Psoas muscle (tissue), 8 donors: ENCODE data around the gene TH. TPM values are rescaled to one million over a fixed set of nuclear protein-coding genes. Genes with fewer than 3 reads are reported as not detected.

ENCODE experiments used
- ATAC-seq, 4 donors: fragments of 200-7000 bp; cut with Tn5 transposase; one replicate each; pipeline ENCODE4 v1.9.1; 2020; ENCODE audit warnings: moderate library complexity in 3 of 4, mild to moderate bottlenecking in 2 of 4
- DNase-seq, 2 donors: peaks; one replicate each; pipeline ENCODE4 v3.0.0-alpha.2; 2020
- H3K27ac ChIP-seq: fragments of 200-600 bp; one replicate; pipeline ENCODE4 v1.8.0; 2022
- H3K27me3 ChIP-seq, 3 donors: fragments of 200-600 bp in 1 of 3; one replicate each; pipeline versions ENCODE4 v1.6.1 to v1.8.0; 2013 to 2022; ENCODE audit warnings: low read length in 2 of 3, mild to moderate bottlenecking in 2 of 3, moderate library complexity in 1 of 3; ENCODE audit not compliant: insufficient read depth in 3 of 3
- H3K36me3 ChIP-seq, 2 donors: fragments of 200-600 bp in 1 of 2; one replicate each; pipeline versions ENCODE4 v1.6.1 to v1.8.0; 2013 to 2022; ENCODE audit warnings: low read depth in 1 of 2, mild to moderate bottlenecking in 1 of 2, moderate library complexity in 1 of 2; ENCODE audit not compliant: insufficient read depth in 1 of 2
- H3K4me1 ChIP-seq: fragments of 200-600 bp; one replicate; pipeline ENCODE4 v1.8.0; 2022
- H3K4me3 ChIP-seq: fragments of 200-600 bp; one replicate; pipeline ENCODE4 v1.8.0; 2022; ENCODE audit warnings: mild to moderate bottlenecking
- H3K9me3 ChIP-seq: fragments of 200-600 bp; one replicate; pipeline ENCODE4 v1.8.0; 2022
- WGBS, 3 donors: extraction: QIAGEN DNeasy Blood & Tissue Kit; methylation state at CpG; one replicate each; pipeline versions ENCODE4 v1.1.6 to v1.1.7; 2013; 5-methylcytosine and 5-hydroxymethylcytosine counted together
- intact Hi-C, 2 donors: fragments of 100-400 bp; cut with DNase I; formaldehyde crosslinking; loops; one replicate each; pipeline versions ENCODE4 v1.11.0 to v1.14.2; 2022
- polyA plus RNA-seq, 3 donors: library from polyadenylated mRNA; stranded (reverse); fragments of 200-250 nt; gene quantifications; one replicate each; pipeline ENCODE4 v1.2.3, GENCODE V29; 2013
- total RNA-seq, 4 donors: library from RNA; stranded (reverse); fragmentation: NEBNext Ultra II Directional in 2 of 4; extraction: Animal tissue kit (Norgen Biotek cat#: 25700) in 2 of 4; gene quantifications; one replicate each; pipeline versions ENCODE4 v1.2.1 to v1.2.4, GENCODE V29; 2021 to 2023
- TF ChIP-seq, protein P1 (sequence below): fragments of 200-600 bp; IDR thresholded peaks from one replicate; pipeline ENCODE4 v1.8.0; 2022; ENCODE audit warnings: antibody characterized with exemption
- donor health status: healthy with polysubstance abuse.
- donor health status: DM: no; HTN: no; CAD: no; lungs with moderate emphysema.
- donor health status: Bipolar disorder and iron deficiency.
- donor health status: healthy.
- donor health status: DM: yes; HTN: yes; CAD: no.
- donor health status: DM: no; HTN: no; CAD: no.
- donor health status: DM: no; HTN: no; CAD: no.
- donor health status: DM: yes; HTN: yes; CAD: no.

TH gene
- total and polyA plus RNA-seq, 7 donors: 0.16 to 0.34 TPM; not detected in 5

DNA sequence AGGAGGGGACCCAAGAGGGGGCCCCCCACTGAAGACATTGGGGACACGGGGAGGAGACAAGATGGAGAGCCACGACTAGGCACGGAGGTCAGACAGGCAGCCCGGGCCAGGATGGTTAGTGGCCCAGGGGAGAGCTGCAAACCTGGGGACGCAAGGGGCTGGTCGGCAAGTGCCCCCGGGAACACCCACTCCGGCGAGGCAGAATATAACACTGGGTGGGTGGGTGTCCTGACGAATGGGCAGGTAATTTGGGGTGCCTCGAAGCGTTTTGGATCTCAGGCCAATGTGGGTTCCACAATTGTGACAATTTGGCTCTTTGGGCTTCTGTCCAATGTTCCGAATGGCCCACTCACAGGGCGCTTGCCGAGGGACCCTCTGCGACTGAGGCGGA lies 42.3 kb downstream of the TH start:
- Histone ChIP-seq H3K4me3 (no peak overlapping the region), H3K9me3 (no peaks in the 10 kb centered on the region), H3K27ac (no peak overlapping the region), H3K36me3 (no peaks in the 10 kb centered on the region), H3K4me1 (no peaks in the 10 kb centered on the region), H3K27me3 (peaks cover 0 to 25% (median 6%) of the 10 kb centered on the region in 3 donors)
- TF ChIP-seq, protein P1, sequence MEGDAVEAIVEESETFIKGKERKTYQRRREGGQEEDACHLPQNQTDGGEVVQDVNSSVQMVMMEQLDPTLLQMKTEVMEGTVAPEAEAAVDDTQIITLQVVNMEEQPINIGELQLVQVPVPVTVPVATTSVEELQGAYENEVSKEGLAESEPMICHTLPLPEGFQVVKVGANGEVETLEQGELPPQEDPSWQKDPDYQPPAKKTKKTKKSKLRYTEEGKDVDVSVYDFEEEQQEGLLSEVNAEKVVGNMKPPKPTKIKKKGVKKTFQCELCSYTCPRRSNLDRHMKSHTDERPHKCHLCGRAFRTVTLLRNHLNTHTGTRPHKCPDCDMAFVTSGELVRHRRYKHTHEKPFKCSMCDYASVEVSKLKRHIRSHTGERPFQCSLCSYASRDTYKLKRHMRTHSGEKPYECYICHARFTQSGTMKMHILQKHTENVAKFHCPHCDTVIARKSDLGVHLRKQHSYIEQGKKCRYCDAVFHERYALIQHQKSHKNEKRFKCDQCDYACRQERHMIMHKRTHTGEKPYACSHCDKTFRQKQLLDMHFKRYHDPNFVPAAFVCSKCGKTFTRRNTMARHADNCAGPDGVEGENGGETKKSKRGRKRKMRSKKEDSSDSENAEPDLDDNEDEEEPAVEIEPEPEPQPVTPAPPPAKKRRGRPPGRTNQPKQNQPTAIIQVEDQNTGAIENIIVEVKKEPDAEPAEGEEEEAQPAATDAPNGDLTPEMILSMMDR: no peak
- peak in 1 of 2 donors; percentile 20 for DNase-seq
- 82 to 94% (median 84%) methylated on average over 14 to 17 of the region's 17 CpGs for whole genome bisulfite sequencing, 3 donors
- no peak for ATAC-seq
- intact Hi-C loops: no loop called here

DNA sequence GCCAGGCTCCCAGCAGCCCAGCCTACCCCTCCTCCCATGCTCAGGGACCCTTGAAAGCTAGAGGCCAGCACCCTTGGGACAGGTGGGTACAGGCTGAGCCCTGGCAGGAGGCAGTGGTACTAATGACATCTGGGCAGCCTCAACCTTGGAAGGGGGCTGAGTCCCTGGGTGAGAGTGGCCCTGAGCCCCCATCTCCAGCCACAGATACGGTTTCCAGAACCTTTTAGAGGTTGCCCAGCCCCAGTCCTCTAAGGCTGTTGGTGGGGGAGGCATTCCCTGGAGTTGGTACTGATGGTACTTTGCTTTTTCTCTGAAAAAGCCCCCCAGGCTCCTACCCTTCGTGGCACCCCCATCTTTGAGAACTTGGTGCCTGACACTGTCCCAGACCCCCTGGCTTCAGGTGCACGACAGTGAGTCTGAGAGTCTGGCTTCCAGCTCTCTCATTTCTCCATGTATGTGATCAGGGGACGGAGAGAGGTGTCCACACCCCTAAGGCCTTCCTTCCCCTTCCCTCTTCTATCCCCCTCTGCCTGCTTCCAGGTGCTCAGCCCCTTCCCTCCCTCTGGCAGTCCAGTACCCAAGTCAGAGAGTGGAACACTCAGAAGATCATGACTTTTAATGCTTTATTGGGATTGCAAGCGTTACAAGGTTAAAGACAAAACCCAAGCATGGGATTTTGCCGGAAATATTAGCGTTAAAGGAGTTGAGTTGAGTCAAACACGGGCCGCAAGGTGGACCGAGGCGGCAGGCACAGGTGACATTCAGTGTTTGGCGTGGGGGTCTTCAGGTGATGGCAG lies 42.9 kb downstream of the TH start:
- no peaks in the 10 kb centered on the region for H3K36me3 ChIP-seq
- H3K4me3 ChIP-seq: no peak overlapping the region
- 80 to 86% (median 83%) methylated on average over 12 of the region's 12 CpGs for WGBS, 3 donors
- no peaks in the 10 kb centered on the region for H3K4me1 ChIP-seq
- H3K27ac ChIP-seq: no peak overlapping the region
- ATAC-seq: peak in 1 of 4 donors; percentile 16
- peaks cover 0 to 19% (median 6%) of the 10 kb centered on the region in 3 donors for H3K27me3 ChIP-seq
- intact Hi-C loops: no loop called here
- no peak for DNase-seq
- TF ChIP-seq, protein P1: no peak
- no peaks in the 10 kb centered on the region for H3K9me3 ChIP-seq

- Histone ChIP-seq H3K4me1 (no peaks in the 10 kb centered on the region), H3K27me3 (peaks cover 0 to 15% (median 4%) of the 10 kb centered on the region in 3 donors), H3K27ac (no peak overlapping the region), H3K4me3 (no peak overlapping the region), H3K36me3 (no peaks in the 10 kb centered on the region), H3K9me3 (no peaks in the 10 kb centered on the region)
- ATAC-seq: peak in 1 of 4 donors; percentile 14
- TF ChIP-seq, protein P1: no peak
- WGBS, 3 donors: 72 to 81% (median 77%) methylated on average over 7 of the region's 7 CpGs
- peak in 1 of 2 donors; percentile 39 for DNase-seq
- intact Hi-C loops: no loop called here
These were observed 43.5 kb downstream of the TH start for GRCh38 chr11:2128130-2128510.

GRCh38 chr11:2127482-2128129 lies 44.0 kb downstream of the TH start:
- Histone ChIP-seq H3K27me3 (peaks cover 0 to 10% (median 4%) of the 10 kb centered on the region in 3 donors), H3K36me3 (no peaks in the 10 kb centered on the region), H3K9me3 (no peaks in the 10 kb centered on the region), H3K4me1 (no peaks in the 10 kb centered on the region), H3K27ac (no peak overlapping the region), H3K4me3 (no peak overlapping the region)
- TF ChIP-seq, protein P1: no peak
- intact Hi-C loops: no loop called here
- DNase-seq: peak in 1 of 2 donors; percentile 42
- WGBS, 3 donors: 72 to 74% (median 73%) methylated on average over 7 to 8 of the region's 8 CpGs
- no peak for ATAC-seq
